SKM-1 treated with dmso at 0.1 percent for 144 hours (cell line): ENCODE measurements around the gene ACP7.
"Not testable (repeated sequence)": the region's sequence is repeated elsewhere in the genome, so short reads cannot be mapped to it uniquely, and the experiment has no call there.

Experiments used
- DNase-seq: peaks from one replicate; lab custom pipeline; 2025; ENCODE audit not compliant: unreplicated experiment; lab: John Stamatoyannopoulos, UW

Gene ACP7

DNA sequence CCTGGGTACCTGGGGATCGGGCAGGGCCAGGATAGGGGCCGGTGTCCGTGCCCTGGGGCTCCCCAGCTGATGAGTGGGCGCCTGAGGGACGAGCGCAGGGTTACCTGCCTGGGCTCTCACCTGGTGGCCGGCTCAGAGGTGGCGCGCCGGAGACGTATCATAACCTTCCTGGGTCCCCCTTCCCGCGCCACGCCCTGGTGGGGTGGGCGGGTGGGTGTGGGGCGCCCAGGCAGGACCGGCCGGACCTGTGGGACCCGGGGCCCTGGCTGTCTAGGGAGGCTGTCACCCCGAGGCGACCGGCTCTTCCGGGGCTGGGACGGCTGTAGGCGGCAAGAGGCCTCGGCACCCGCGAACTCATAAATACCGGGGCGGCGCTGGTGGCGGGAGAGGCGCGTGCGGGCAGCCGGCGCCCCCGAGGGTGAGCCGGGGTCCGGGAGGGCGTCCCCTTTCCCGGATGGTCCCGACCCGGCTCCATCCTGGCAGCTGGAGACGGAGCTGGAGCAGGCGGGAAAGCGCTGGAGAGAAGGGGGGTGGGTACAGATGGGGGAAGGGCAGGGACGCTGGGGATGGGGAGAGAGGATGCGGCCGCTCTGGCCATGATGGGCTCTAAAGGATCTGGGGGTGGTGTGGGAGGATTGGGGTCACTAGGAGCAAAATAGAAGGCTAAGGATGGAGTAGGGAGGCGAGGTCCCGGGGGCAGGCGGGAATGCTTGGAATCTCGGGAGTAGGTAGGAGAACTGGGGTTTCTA lies at the start of gene ACP7:
Gene ACP7, plus strand, starts transcription at position 386 of the 749 bp plus-strand sequence. CDS start 902 bp downstream, outside the sequence.
- no peak for DNase-seq

- DNase-seq, result no peak
Observed at GRCh38 chr19:39036581-39036980, 47.6 kb upstream of the ACP7 start.

DNA sequence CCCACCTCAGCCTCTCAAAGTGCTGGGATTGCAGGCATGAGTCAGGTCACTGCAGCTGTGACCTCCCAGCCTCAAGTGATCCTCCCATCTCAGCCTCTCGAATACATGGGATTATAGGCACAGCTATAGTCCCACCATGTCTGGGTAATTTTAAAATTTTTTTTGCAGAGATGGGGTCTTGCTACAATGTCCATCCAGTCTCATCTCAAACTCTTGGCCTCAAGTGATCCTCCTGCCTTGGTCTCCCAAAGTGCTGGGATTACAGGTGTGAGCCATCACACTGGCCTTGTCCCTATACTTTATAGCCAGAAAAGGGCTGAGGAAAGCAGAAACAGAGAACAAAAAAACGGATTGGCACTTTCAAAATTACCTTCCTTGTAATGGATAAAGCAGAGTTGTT lies 47.0 kb upstream of the ACP7 start:
- no peak for DNase-seq

- DNase-seq, result peak; percentile 16
Observed at GRCh38 chr19:39038098-39038497, 46.1 kb upstream of the ACP7 start.

DNA sequence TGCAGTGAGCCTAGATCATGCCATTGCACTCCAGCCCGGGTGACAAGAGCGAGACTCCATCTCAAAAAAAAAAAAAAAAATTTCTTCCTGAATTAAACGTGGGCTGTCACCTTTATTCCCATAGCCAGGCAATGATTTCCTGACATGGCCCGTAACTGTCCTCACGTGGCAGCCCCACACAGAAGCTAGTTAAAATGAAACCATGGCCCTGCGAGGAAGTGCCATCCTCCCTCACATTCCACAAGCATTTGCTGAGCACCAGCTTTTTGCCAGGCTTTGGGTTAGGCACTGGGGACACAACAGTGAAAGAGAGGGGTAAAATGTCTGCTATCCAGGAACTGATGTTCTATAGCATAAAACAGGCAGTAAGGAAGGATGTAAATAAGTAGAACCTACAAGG lies 38.7 kb upstream of the ACP7 start:
- no peak for DNase-seq

DNA sequence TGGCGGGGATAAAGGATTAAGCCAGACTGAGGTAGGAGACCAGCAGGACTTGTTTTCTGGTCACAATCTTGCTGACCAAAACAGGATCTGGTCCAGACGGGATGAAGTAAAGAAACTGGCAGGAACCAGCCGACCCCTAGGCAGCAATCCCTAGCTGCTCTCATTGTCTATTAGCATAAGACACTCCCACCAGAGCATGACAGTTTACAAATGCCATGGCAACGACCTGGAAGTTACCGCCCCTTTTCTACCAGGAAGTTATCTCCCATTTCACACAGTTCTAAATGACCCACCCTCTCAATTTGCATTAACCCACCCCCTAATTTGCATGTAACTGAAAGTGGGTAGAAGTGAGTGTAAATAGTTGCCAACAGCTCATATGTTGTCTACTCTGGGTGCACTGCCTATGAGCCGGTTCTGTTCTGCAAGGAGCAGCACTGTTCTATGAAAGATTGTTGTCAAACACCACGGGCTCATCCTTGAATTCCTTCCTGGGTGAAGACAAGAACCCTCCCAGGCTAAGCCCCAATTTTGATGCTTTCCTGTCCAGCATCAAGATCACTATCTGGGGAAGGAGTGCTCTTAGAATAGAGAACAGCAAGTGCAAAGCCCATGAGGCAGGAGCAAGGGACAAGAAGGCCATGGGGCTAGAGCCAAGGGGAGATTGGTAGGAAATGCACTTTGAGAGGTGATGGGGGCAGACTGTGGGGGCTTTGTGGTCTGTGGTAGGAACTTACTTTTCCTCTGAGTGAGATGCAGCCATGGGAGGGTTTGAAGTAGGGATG lies 37.9 kb upstream of the ACP7 start:
- DNase-seq, result no peak

DNA sequence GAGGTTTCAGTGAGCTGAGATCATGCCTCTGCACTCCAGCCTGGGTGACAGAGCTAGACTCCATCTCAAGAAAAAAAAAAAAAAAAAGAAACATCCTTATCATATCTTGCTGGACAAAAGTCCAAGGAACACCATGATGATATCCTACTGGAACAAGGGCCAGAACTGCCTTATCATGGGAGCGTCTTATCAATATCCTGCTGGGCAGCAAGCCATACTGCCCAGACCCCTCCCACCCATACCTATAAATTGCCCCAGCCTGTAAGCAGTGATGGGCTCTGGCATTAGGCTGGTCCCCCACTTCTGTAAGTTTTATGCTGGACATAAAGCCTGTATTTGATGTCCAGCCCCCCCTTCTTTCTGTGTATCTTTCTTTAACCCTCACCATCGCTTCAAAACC lies 37.1 kb upstream of the ACP7 start:
- DNase-seq, result no peak

DNA sequence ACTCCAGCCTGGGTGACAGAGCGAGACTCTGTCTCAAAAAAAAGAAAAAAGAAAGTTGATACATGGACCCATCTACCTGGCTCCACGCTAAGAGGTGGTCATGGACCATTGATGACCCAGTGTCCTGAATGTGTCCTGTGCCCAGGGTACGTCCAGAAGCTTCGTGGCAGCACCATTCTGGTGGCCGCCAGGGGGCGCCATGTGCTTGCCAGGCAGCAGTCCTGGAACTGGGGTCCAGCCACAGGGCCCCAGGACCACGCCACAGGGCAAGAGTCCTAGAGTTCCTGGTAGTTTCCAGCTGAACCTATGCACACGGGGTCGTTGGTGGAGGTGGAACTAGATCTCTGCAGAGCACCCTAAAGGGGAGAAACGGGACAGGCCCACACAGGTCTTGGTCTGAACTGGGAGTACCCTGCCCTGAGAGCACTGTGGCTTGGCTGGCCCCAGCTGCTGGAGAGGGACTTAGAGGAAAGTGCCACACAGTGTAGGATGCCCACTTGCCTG lies 31.9 kb upstream of the ACP7 start:
- DNase-seq, result peak; percentile 39

- DNase-seq, result no peak
Observed at GRCh38 chr19:39052846-39053245, 31.3 kb upstream of the ACP7 start.

DNA sequence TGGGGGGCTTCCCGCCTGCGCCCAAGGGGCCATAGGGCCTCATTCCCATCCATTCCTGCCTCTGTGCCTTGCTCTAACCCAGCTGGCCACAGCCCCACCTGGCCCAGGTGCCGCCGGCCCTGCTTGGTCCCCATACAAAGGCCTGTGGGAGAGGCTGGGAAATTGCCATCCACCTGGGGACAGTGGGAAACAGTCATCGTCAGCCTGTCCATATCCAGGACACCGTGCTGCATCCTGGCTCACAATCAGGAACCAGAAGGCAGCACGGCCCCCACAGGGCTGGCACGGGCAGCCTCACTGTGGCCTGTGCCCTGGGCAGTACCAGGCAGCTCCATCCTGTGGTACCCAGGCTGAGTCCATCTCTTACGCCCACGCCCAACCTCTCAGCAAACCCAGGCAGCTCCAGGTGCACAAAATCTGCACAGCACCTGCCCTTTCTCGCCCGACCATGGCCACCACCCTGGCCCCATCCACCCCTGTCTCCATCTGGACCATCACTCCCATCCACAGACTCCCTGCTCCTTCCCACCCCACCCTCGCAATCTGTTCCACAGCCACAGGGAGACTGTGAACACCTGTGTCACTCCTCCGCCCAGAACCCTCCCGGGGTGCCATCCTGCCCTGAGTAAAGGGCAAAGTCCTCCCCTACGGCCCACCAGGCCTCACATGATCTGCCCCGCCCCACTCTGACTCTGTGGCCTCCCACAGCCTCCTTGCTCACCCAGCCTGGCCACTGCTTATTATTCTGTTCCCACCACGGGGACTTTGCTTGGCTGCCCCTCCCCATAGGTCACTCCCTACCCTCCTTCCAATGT lies 30.7 kb upstream of the ACP7 start:
- DNase-seq, result no peak

DNA sequence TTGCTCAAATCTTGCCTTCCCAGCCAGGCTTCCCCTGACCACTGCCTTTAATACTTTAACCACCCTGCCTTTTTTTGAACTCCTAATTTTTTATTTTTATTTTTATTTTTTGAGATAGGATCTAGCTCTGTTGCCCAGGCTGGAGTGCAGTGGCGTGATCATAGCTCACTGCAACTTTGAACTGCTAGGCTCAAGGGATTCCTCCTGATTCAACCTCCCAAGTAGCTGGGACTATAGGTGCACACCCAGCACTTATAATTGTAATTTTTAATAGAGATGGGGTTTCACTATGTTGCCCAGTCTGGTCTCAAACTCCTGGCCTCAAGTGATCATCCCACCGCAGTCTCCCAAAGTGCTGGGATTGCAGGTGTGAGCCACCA lies 30.1 kb upstream of the ACP7 start:
- no peak for DNase-seq

- DNase-seq, result no peak
Observed at GRCh38 chr19:39057615-39058014, 26.6 kb upstream of the ACP7 start.

GRCh38 chr19:39059302-39059701 lies 24.9 kb upstream of the ACP7 start:
- DNase-seq, result no peak

DNA sequence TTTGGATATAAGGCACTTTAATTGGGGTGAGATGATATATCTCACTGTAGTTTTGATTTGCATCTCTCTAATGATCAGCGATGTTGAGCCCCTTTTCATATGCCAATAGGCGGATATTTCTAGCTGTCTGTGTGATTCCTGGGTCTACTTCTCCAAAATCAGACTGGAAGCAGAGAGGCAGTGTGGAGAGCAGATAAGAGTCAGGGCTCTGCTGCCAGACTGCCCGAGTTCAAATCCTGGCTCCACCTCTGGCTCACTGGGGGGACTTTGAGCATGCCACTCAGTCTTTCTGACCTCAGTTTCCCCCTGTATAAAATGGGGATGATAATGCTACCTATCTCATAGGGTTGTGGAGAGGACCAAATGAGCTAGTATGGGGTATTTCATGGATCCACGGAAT lies 24.0 kb upstream of the ACP7 start:
- DNase-seq, result no peak

GRCh38 chr19:39064405-39064804 lies 19.8 kb upstream of the ACP7 start:
- no peak for DNase-seq

GRCh38 chr19:39065928-39066327 lies 18.2 kb upstream of the ACP7 start:
- no peak for DNase-seq

GRCh38 chr19:39067104-39067503 lies 17.1 kb upstream of the ACP7 start:
- DNase-seq, result no peak

GRCh38 chr19:39068259-39068658 lies 15.9 kb upstream of the ACP7 start:
- not testable (repeated sequence) for DNase-seq

- no peak for DNase-seq
Observed at GRCh38 chr19:39070888-39071287, 13.3 kb upstream of the ACP7 start.

GRCh38 chr19:39074205-39074692 lies 9.9 kb upstream of the ACP7 start:
- no peak for DNase-seq

- DNase-seq, result no peak
Observed at GRCh38 chr19:39074942-39075341, 9.2 kb upstream of the ACP7 start.
